HuH-7.5 (cell line): ENCODE measurements around the gene PNRC2.
A peak's percentile ranks its signal among the peaks of the same experiment; 100 is the strongest.
"Not testable (repeated sequence)": the region's sequence is repeated elsewhere in the genome, so short reads cannot be mapped to it uniquely, and the experiment has no call there.

Experiments used
- DNase-seq: peaks from one replicate; pipeline ENCODE4 v3.0.0; 2011; ENCODE audit warnings: low spot score

The PNRC2 gene

GRCh38 chr1:23953020-23953419 is 6.6 kb upstream of the PNRC2 start:
- DNase-seq: no peak

GRCh38 chr1:23957096-23957495 is 2.5 kb upstream of the PNRC2 start:
- DNase-seq: no peak

- not testable (repeated sequence) for DNase-seq
Measured at GRCh38 chr1:23958040-23958809, 1.4 kb upstream of the PNRC2 start.

- peak; percentile 78 for DNase-seq
Measured at GRCh38 chr1:23958810-23959460, 693 bp upstream of the PNRC2 start.

GRCh38 chr1:23960291-23961020 is 828 bp downstream of the PNRC2 start:
- no peak for DNase-seq

- no peak for DNase-seq
Measured at GRCh38 chr1:23963617-23964234, 4.1 kb downstream of the PNRC2 start.

- no peak for DNase-seq
Measured at GRCh38 chr1:23964235-23964668, 4.6 kb downstream of the PNRC2 start.

- no peak for DNase-seq
Measured at GRCh38 chr1:23964790-23965740, 5.4 kb downstream of the PNRC2 start.

- DNase-seq: no peak
Measured at GRCh38 chr1:23966973-23967493, 7.4 kb downstream of the PNRC2 start.

GRCh38 chr1:23967871-23968270 is 8.2 kb downstream of the PNRC2 start:
- no peak for DNase-seq

- DNase-seq: no peak
Measured at GRCh38 chr1:23977187-23977853, 17.7 kb downstream of the PNRC2 start.

- DNase-seq: no peak
Measured at GRCh38 chr1:23977854-23978191, 18.2 kb downstream of the PNRC2 start.

GRCh38 chr1:23978805-23979204 is 19.2 kb downstream of the PNRC2 start:
- DNase-seq: no peak

GRCh38 chr1:23979387-23979880 is 19.8 kb downstream of the PNRC2 start:
- no peak for DNase-seq

GRCh38 chr1:23979881-23980727 is 20.5 kb downstream of the PNRC2 start, which contains the start of gene SRSF10:
SRSF10 (minus strand) TSS chr1:23980327; CDS start chr1:23980255, 72 bp downstream.
- peak; percentile 91 for DNase-seq

GRCh38 chr1:23980728-23981070 is 21.1 kb downstream of the PNRC2 start:
- peak; percentile 31 for DNase-seq

- no peak for DNase-seq
Measured at GRCh38 chr1:23984417-23985186, 25.0 kb downstream of the PNRC2 start.

GRCh38 chr1:23987038-23987437 is 27.4 kb downstream of the PNRC2 start:
- DNase-seq: not testable (repeated sequence)

- DNase-seq: no peak
Measured at GRCh38 chr1:23989263-23989662, 29.6 kb downstream of the PNRC2 start.
